Spleen (tissue), 11 donors: Measurements from ENCODE around the gene PKN3. TPM values are rescaled to one million over a fixed set of nuclear protein-coding genes. Genes with fewer than 3 reads are reported as not detected.

Source experiments
- DNase-seq: peaks from one replicate; pipeline ENCODE4 v3.0.0-alpha.2; 2020
- H3K27ac ChIP-seq, 8 donors: fragments of 200-600 bp; sonication (generic) in 7 of 8; 1 replicate in 4 of 8; 2 replicates in 4 of 8; pipeline versions ENCODE4 v1.5.0 to v1.8.0; 2016 to 2021; ENCODE audit warnings: inconsistent platforms in 4 of 8, mild to moderate bottlenecking in 4 of 8, moderate library complexity in 1 of 8
- H3K27me3 ChIP-seq, 7 donors: fragments of 200-600 bp; sonication (generic) in 6 of 7; replicated peaks in 1 of 7; 1 replicate in 4 of 7; 2 replicates in 3 of 7; pipeline versions ENCODE4 v1.5.0 to v1.8.0; 2016 to 2021; ENCODE audit warnings: inconsistent platforms in 3 of 7, mild to moderate bottlenecking in 1 of 7
- H3K36me3 ChIP-seq, 6 donors: fragments of 200-600 bp; sonication (generic) in 5 of 6; 1 replicate in 4 of 6; 2 replicates in 2 of 6; pipeline versions ENCODE4 v1.5.0 to v1.8.0; 2016 to 2021; ENCODE audit warnings: inconsistent platforms in 2 of 6
- H3K4me1 ChIP-seq, 6 donors: fragments of 200-600 bp; sonication (generic) in 5 of 6; 1 replicate in 3 of 6; 2 replicates in 3 of 6; pipeline versions ENCODE4 v1.5.0 to v1.8.0; 2016 to 2021; ENCODE audit warnings: inconsistent platforms in 3 of 6
- H3K4me3 ChIP-seq, 8 donors: fragments of 200-600 bp; sonication (generic) in 7 of 8; 1 replicate in 4 of 8; 2 replicates in 4 of 8; pipeline versions ENCODE4 v1.5.0 to v1.8.0; 2016 to 2021; ENCODE audit warnings: inconsistent platforms in 4 of 8, mild to moderate bottlenecking in 4 of 8, moderate library complexity in 2 of 8
- H3K9me3 ChIP-seq, 8 donors: fragments of 200-600 bp; sonication (generic) in 7 of 8; 1 replicate in 4 of 8; 2 replicates in 4 of 8; pipeline versions ENCODE4 v1.5.0 to v1.8.0; 2016 to 2021; ENCODE audit warnings: inconsistent platforms in 4 of 8
- CTCF ChIP-seq, 11 experiments: fragments of 200-600 bp in 7 of 11; fragments of 450-650 bp in 4 of 11; sonication (generic) in 4 of 11; IDR thresholded peaks in 8 of 11; conservative IDR thresholded peaks in 3 of 11; 1 replicate in 7 of 11; 2 replicates in 4 of 11; pipeline versions ENCODE4 v1.4.0 to v1.8.0; 2016 to 2021; ENCODE audit warnings: antibody characterized with exemption in 11 of 11, inconsistent platforms in 4 of 11, mild to moderate bottlenecking in 1 of 11
- POLR2A ChIP-seq, 3 donors: fragments of 450-650 bp; IDR thresholded peaks; one replicate each; pipeline ENCODE4 v1.5.1; 2017; ENCODE audit warnings: antibody characterized with exemption in 3 of 3, mild to moderate bottlenecking in 1 of 3
- POLR2AphosphoS5 ChIP-seq, 3 donors: sonication (generic); formaldehyde crosslinking; IDR thresholded peaks; one replicate each; pipeline ENCODE4 v1.5.1; 2017; ENCODE audit warnings: antibody characterized with exemption in 3 of 3
- WGBS, 5 donors: extraction: QIAGEN DNeasy Blood & Tissue Kit in 3 of 5; methylation state at CpG; one replicate each; pipeline versions ENCODE4 v1.1.5 to v1.1.7; 2013 to 2018; 5-methylcytosine and 5-hydroxymethylcytosine counted together
- intact Hi-C: fragments of 100-400 bp; cut with DNase I; formaldehyde crosslinking; loops from one replicate; pipeline ENCODE4 v1.15.0; 2023; ENCODE audit warnings: low total_unique reads
- polyA plus RNA-seq, 3 donors: library from polyadenylated mRNA; stranded (reverse); fragments of 200-250 nt; gene quantifications; one replicate each; pipeline ENCODE4 v1.2.1, GENCODE V29; 2013
- total RNA-seq, 7 donors: library from RNA; depleted of rRNA in 3 of 7; stranded (reverse); fragments of >200 nt in 3 of 7; fragmentation: NEBNext Ultra II Directional in 4 of 7; extraction: Animal tissue kit (Norgen Biotek cat#: 25700) in 4 of 7; gene quantifications; one replicate each; pipeline versions ENCODE4 v1.1.0 to v1.2.1, GENCODE V29; 2016 to 2021
- donor health status: healthy with polysubstance abuse.
- donor health status: DM: no; HTN: no; CAD: no; lungs with moderate emphysema.
- donor health status: DM: no; HTN: no; CAD: no.
- donor health status: Bipolar disorder and iron deficiency.
- donor health status: healthy.
- donor health status: DM: no; HTN: no; CAD: no.
- donor health status: DM: yes; HTN: yes; CAD: no.

PKN3 gene
- total and polyA plus RNA-seq, 10 donors: 4.1 to 18.5 (median 9.8) TPM

- Histone ChIP-seq H3K4me1 (peaks cover 4 to 63% (median 36%) of the 10 kb centered on the region in 6 donors), H3K27me3 (no peaks in the 10 kb centered on the region), H3K36me3 (peaks cover 0 to 32% (median 23%) of the 10 kb centered on the region in 6 donors), H3K27ac (peak overlapping the region; percentile 79 to 92 (median 86)), H3K9me3 (no peaks in the 10 kb centered on the region), H3K4me3 (peak overlapping the region; percentile 55 to 91 (median 79))
- intact Hi-C loops: no loop called here
- 17 to 33% (median 26%) methylated on average over 10 of the region's 10 CpGs for WGBS, 5 donors
- peak in 1 of 11 experiments; percentile 28 for TF ChIP-seq CTCF (IDR thresholded peaks at IDR 0.05 in 8 of 11, conservative IDR thresholded peaks at IDR 0.05 in 3 of 11)
- no peak for TF ChIP-seq POLR2A (IDR thresholded peaks at IDR 0.05)
- TF ChIP-seq POLR2AphosphoS5 (IDR thresholded peaks at IDR 0.05): peak in 1 of 3 donors; percentile 56
- peak; percentile 86 for DNase-seq
Observed at GRCh38 chr9:128724744-128725211, 22.5 kb downstream of the PKN3 start.

DNA sequence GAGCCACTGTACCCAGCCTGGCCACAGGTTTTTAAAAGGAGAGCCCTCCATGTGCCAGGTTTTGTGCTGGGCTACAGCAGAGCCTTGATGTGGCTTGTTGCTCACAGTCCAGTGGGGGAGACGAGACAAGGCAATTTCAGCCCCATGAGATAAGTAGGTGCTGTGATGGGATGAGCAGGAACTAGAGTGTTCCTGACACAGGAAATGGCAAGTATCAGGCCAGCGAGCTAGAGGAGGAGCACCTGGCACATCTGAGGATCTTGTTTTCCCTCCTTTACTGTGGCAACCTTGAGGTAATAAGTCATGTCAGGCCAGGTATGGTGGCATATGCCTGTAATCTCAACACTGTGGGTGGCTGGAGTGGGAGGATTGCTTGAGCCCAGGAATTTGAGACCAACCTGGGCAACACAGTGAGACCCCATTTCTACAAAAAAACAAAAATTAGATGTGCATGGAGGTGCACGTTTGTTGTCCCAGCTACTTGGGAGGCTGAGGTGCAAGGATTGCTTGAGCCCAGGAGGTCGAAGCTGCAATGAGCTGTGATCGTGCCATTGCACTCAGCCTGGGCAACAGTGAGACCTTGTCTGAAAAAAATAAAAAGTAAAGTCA lies 25.4 kb downstream of the PKN3 start:
- intact Hi-C loops: no loop called here
- WGBS, 5 donors: 62 to 80% (median 71%) methylated on average over 5 of the region's 5 CpGs
- Histone ChIP-seq H3K36me3 (peaks cover 0 to 37% (median 22%) of the 10 kb centered on the region in 6 donors), H3K4me3 (no peak overlapping the region), H3K27ac (no peak overlapping the region), H3K27me3 (no peaks in the 10 kb centered on the region), H3K4me1 (peaks cover 4 to 83% (median 37%) of the 10 kb centered on the region in 6 donors), H3K9me3 (no peaks in the 10 kb centered on the region)
- DNase-seq: no peak
- no peak for TF ChIP-seq CTCF (IDR thresholded peaks at IDR 0.05 in 8 of 11, conservative IDR thresholded peaks at IDR 0.05 in 3 of 11)
- no peak for TF ChIP-seq POLR2A (IDR thresholded peaks at IDR 0.05)
- no peak for TF ChIP-seq POLR2AphosphoS5 (IDR thresholded peaks at IDR 0.05)

DNA sequence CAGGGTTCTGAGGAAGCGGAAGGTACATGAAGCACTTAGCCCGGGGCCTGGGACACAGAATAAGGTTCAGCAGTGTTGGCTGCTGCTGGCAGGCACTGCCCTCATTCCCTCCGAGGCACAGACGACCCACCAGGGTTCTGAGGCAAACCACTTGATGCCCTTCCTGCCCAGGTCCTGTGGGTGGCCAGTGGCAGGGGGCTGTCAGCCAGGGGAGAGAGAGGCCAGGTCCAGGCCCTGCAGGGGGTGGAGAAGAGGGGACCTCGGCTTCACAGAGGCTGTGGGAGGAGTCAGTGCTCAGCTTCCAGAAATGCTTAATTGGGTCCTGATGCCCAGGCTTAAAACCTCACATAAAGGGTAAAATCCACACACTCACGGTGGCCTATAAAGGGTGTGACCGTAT lies 26.0 kb downstream of the PKN3 start:
- TF ChIP-seq POLR2A (IDR thresholded peaks at IDR 0.05): no peak
- peak in 2 of 3 donors; percentile 32 to 41 for TF ChIP-seq POLR2AphosphoS5 (IDR thresholded peaks at IDR 0.05)
- H3K36me3 ChIP-seq: peaks cover 0 to 43% (median 25%) of the 10 kb centered on the region in 6 donors
- no peaks in the 10 kb centered on the region for H3K9me3 ChIP-seq
- 72 to 78% (median 74%) methylated on average over 7 of the region's 7 CpGs for WGBS, 5 donors
- DNase-seq: no peak
- peaks cover 4 to 81% (median 32%) of the 10 kb centered on the region in 6 donors for H3K4me1 ChIP-seq
- H3K27me3 ChIP-seq: no peaks in the 10 kb centered on the region
- H3K27ac ChIP-seq: no peak overlapping the region
- H3K4me3 ChIP-seq: no peak overlapping the region
- intact Hi-C loops: no loop called here

DNA sequence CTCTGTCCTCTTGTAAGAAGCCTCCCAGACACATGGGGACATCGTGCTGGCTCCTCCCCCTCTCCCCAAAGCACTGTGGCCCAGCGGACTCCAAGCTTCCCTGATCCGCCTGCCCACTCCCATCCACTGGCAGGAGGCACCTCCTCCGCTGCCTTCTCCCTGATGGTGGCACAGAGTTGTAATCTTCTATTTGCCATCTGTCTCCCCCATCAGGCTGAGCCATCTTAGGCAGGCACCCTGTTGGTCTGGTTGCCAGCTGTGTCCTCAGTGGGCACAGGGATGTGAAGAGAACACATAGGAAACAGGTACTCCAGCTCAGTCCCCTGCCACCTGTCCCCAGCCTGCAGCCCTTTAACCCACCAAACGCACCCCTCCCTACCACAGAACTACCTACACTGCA lies 27.0 kb downstream of the PKN3 start:
- 81 to 92% (median 87%) methylated on average over 5 of the region's 5 CpGs for WGBS, 5 donors
- Histone ChIP-seq H3K4me3 (no peak overlapping the region), H3K27ac (no peak overlapping the region), H3K36me3 (peaks cover 0 to 48% (median 26%) of the 10 kb centered on the region in 6 donors), H3K4me1 (peaks cover 4 to 74% (median 29%) of the 10 kb centered on the region in 6 donors), H3K9me3 (no peaks in the 10 kb centered on the region), H3K27me3 (no peaks in the 10 kb centered on the region)
- DNase-seq: no peak
- intact Hi-C loops: no loop called here
- no peak for TF ChIP-seq POLR2A (IDR thresholded peaks at IDR 0.05)
- no peak for TF ChIP-seq POLR2AphosphoS5 (IDR thresholded peaks at IDR 0.05)
- TF ChIP-seq CTCF (IDR thresholded peaks at IDR 0.05 in 8 of 11, conservative IDR thresholded peaks at IDR 0.05 in 3 of 11): no peak
